GM03348 (cell line): ENCODE results near the gene CATSPER2.
"Not testable (repeated sequence)": the region's sequence is repeated elsewhere in the genome, so short reads cannot be mapped to it uniquely, and the experiment has no call there.

Source experiments
- DNase-seq: peaks from one replicate; pipeline ENCODE4 v3.0.0; 2012; ENCODE audit warnings: low spot score

Gene CATSPER2

DNA sequence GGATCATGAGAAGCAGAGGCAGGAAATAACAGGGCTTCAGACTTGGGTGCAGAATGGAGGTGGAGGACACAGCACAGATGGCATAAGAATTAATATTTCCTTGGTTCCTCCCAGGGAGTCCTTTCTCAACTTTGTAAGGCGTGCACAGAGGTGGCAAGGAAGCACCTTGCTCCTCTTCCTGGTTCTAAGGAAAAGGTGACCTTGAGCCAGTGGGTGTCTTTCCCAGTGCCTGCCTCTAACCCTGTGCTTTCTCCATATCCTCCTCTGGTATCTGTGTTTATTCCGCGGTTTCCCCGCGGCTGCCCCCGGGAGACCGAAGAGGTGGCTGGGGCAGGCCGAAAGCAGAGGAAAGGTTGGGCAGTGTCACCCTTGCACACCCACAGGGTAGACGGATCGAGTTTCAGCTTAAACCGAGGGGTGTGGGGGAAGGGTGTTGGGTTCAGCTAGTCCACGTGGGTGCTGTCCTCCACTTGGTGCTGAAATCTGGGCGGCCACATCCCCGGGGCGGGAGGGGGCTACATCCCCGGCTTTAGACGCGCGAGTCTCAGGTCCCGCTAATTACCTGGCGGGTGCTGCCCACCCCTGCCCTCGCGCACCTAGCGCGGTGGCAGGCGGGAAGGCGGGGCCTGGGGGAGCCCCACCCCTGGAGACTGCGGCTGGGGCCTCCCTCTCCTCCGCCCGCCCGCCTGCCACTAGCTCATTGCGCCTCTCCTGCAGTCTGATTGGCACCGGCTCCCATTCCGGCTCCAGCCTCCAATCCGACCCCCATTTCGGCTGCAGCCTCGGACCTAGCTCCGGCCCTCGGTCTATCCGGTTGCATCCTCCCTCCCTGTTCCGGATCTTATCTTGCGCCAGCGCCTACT, 55.1 kb downstream of the CATSPER2 start, which contains the start of gene CKMT1B:
Gene CKMT1B (plus strand): TSS at position 700 of the 863 bp plus-strand sequence. CDS start 192 bp downstream, outside the sequence.
- DNase-seq: not testable (repeated sequence)

DNA sequence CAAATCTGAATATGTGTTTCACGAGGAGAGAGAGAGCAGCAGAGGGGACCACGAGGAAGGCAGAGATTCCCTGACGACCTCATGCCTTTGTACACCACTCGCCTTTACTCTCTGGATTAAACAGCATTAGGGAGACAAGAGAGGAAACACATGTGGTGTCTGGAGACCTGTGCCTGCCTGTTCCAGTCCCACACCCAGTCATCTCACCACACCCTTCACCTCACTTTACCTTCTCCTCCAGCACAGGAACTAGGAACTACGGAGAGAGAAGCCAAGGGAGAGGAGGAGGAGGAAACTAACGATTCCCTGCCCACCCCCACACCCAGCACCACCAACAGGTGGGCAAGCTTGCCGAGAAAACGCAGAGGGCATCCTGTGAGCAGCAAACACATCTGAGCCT, 55.8 kb downstream of the CATSPER2 start:
- not testable (repeated sequence) for DNase-seq

DNA sequence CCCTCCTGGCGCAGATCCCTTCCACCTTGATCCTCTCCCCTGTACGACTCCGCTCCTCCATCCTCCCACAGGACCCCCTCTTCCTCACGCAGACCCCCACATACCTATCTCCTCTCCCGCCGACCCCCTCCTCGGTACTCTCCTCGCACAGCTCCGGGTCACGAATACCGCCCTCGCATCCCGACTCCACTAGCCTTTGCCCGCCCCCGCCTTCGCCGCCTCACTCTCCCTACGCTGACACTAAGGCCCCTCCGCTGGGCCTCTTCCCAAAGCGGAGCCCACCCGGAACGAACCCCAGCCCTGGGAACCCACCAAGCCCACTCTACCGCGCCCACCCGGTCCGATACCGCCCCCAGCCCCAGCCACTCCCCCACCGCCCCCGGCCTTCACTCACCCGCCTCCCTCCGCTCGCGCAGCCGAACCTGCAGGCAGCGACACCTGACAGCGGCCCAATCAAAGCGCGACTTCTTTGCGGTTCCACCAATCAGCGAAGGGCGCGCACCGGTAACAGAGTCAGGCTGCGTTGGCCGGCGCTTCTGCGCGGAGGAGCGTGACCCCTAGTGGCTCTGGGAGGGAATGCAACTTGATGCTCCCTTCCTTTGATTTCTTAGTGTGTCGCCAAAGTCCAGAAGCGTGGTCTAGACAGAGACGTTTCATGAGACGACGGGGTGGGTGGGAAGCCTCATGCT, 58.7 kb downstream of the CATSPER2 start, which contains the start of gene PPIP5K1:
Gene PPIP5K1 (minus strand): TSS at position 431 of the 689 bp plus-strand sequence. CDS start 5,704 bp downstream, outside the sequence.
- not testable (repeated sequence) for DNase-seq
